HG03025 (cell line): ENCODE data around the gene RAMP1.
"Not testable (repeated sequence)": the region's sequence is repeated elsewhere in the genome, so short reads cannot be mapped to it uniquely, and the experiment has no call there.

Experiments
- ATAC-seq: cut with Tn5 transposase; IDR thresholded peaks from one replicate; pipeline ENCODE4 v1.9.1; 2021; ENCODE audit warnings: mild to moderate bottlenecking, moderate library complexity; ENCODE audit not compliant: unreplicated experiment, low FRiP score

Gene RAMP1

DNA sequence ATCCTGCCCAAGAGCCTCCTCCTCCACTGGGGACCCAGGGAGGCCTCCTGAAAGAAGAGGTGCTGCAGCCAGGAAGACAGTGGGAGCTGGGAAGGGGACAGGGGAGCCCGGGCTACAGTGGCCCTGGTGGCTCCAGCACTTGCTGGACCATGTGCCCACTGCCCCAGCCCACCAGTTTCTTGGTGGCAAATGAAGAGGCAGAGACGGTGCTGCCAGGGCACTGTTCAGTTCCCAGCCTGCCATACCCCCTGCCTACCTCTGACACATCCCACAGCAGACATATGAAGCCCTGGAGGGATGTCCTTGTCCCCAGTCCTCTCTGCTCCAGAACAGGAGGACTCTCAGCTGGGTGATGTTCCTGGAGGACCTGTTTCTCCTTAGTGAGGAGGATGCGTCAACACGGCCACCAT is 3.7 kb downstream of the RAMP1 start:
- ATAC-seq, result no peak

DNA sequence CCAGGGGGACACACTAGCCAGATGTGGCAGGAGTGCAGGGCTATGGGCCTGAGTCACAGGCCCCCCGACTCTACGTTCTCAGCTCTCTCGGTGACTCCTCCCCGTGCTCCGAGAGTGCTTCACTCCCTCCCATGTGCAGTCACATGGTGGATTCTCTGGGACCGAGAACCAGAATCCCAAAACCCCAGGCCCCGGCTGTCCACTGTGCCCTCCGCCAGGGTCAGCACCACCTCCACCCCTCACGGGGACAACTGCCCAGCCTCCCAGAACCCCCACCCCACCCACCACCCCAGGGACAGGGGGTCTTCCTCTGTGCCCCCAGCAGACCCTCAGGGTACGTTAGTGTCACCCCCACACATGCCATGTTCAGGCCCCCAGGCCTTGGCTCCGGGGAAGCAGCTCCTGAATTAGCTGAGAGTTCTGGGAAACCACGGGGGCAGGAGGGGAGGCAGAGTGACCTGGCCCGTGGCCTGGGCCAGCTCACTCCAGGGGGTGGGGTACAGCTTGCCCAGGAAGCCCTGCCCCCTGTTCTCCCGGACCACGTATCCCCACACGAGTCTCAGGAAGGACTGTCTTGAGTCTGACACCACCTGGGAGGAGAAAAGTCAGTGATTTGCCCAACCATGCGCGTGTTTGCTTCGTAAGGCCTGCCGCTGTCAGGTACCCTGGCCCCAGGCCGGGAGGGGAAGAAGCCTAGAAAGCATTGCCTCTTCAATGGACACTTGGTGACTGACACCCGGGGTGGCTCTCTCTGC is 4.4 kb downstream of the RAMP1 start:
- ATAC-seq, result no peak

GRCh38 chr2:237864444-237864931 is 5.1 kb downstream of the RAMP1 start:
- no peak for ATAC-seq

- ATAC-seq, result no peak
Measured at GRCh38 chr2:237864940-237865622, 5.7 kb downstream of the RAMP1 start.

GRCh38 chr2:237865623-237866041 is 6.2 kb downstream of the RAMP1 start:
- no peak for ATAC-seq

- no peak for ATAC-seq
Measured at GRCh38 chr2:237866101-237866621, 6.7 kb downstream of the RAMP1 start.

DNA sequence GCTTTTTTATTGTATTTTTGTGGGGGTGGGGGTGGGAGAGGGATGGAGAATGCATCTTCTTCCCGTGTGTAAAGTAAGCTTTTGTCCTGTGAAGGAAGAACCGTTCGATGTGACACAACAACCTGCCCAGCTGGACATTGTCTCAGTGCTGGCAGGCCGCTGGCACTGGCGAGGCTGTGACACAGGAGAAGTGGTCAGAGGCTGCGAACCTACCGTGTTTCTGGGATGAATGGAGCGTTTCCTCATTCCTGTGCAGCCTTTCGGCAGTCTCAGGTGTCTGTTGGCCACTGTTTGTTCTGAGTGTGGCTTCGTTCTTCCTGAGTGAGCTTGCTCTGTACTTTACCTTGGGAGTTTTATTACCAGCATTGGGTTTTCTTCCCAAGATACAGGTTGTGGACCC is 8.0 kb downstream of the RAMP1 start:
- no peak for ATAC-seq

DNA sequence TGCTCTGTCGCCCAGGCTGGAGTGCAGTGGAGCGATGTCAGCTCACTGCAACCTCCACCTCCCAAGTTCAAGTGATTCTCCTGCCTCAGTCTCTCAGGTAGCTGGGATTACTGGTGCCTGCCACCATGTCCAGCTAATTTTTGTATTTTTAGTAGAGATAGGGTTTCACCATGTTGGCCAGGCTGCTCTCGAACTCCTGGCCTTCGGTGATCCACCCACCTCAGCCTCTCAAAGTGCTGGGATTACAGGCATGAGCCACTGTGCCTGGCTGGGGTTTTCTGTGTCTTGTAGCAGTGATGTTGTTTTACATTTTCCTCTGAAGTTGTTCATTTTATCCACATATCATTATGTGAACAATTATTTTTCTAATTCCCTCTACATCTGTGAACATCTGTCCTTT is 8.7 kb downstream of the RAMP1 start:
- not testable (repeated sequence) for ATAC-seq

GRCh38 chr2:237868631-237869342 is 9.4 kb downstream of the RAMP1 start:
- no peak for ATAC-seq

DNA sequence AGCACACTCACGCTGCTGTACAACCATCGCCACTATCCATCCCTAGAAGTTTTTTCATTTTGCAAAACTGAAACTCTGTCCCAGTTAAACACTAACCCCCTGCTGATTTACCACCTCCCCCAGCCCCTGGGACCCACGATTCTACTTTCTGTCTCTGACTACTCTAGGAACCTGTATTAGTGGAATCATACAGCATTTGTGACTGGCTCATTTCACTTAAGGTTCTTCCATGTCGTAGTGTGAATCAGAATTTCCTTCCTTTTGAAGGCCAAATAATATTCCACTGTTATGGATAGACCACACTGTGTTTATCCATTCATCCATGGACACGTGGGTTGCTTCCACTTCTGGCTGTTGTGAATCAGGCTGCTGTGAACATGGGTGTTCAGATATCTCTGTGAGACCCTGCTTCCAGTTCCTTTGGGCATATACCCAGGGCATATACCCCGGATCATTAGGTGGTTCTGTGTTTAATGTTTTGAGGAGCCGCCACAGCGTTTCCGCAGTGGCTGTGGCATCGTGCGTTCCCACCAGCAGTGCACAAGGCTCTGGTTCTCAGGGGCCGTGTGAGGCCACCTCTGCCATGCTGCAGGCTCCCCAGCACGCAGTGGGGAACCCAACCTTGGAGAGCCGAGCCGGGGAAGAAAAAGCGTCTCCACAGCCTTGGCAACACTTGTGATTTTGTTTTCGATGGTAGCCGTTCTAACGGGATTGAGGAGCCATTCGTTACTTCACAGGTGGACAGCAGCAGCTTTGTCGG is 10.1 kb downstream of the RAMP1 start:
- ATAC-seq, result no peak

GRCh38 chr2:237870126-237870525 is 10.7 kb downstream of the RAMP1 start:
- no peak for ATAC-seq

DNA sequence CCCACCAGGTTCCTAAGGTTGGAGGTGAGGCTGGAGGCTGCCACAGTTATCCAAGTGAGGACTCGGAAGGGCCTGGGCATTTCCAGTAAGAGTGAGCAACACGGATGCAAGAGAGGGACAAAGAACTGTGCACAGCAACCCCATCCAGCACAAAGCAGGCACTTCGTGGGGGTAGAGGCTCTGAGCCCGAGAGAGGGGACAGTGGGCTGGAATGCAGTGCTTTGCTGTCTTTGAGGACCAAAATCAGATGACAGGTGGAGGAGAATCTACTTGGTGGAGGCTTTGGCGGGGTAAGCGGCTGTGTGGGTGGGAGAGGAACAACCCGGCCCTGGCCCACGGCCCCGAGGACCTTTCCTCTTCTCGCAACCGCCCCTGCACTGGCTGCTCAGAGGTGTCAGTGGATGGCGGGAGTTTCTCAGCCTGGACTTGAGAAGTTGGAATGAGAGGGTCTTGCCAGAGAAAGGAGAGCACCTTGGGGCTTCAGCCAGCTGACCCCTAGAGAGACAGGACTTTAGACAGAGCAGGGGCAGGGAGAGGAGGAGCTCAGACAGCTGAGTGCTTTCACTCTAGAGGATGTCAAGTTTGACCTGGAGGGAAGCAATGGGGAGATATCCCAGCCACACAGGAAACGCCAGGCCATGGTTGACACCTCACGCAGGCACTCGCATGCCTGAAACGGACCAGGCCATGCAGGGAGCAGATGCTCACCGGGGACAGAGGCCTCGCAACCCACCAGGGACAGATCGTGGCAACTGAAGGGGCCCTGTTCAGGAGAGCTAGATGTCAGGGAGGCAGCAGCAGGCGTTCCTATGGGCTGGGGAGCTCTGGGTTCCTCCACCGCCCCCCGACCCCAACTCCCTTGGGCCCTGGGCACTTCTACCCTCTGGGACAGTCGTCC is 11.6 kb downstream of the RAMP1 start:
- ATAC-seq, result no peak

DNA sequence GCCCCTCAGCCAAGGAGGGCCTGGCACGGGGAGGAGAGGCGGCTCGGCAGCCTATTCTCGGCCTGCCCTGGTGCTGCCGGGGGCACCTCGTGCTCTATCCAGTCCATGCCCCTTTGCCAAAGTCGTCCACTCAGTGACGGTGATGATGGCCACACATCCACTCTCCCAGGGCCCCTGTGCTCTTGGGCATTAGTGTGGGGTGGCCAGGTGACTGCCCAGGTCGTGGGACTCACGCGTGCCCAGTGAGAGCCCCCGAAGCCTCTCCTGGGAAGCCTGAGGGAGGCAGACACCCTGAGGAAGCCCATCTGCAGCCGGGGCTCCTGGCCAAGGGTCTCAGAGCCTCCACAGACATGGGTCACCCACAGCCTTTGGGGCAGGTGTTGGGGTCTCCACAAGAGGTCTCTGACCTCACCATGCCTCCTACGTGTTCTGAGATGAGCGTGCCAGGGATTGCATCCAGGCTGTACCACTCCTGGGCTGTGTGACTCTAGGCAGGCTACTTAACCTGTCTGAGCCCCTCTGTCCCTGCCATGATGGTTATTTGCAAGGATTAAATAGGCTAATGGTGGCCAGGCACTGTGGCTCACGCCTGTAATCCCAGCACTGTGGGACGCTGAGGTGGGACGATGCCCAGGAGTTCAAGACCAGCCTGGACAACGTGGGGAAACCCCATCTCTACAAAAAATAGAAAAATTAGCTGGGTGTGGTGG is 12.9 kb downstream of the RAMP1 start:
- ATAC-seq, result no peak

DNA sequence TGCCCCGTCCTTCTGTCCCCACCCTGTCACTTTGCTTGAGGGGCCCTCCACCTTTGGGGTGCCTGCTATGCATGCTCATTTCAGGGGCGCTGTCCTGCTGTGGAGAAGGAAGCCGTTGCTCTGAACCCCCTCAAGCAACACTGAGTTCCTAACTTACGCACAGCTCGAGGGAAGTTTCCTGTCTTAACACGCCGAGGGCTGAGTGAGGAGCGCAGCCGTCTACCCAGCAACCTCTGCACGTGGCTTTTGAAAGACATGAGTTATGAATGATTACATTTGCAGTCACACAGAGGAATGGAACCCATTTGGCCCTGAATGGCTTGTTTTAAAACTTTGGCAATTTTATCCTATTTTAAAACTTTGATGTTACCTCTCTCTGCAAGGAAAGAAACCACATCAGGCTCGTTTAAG is 14.0 kb downstream of the RAMP1 start:
- ATAC-seq, result no peak

GRCh38 chr2:237873897-237874551 is 14.6 kb downstream of the RAMP1 start:
- ATAC-seq, result no peak

GRCh38 chr2:237874585-237875161 is 15.2 kb downstream of the RAMP1 start:
- ATAC-seq, result no peak

DNA sequence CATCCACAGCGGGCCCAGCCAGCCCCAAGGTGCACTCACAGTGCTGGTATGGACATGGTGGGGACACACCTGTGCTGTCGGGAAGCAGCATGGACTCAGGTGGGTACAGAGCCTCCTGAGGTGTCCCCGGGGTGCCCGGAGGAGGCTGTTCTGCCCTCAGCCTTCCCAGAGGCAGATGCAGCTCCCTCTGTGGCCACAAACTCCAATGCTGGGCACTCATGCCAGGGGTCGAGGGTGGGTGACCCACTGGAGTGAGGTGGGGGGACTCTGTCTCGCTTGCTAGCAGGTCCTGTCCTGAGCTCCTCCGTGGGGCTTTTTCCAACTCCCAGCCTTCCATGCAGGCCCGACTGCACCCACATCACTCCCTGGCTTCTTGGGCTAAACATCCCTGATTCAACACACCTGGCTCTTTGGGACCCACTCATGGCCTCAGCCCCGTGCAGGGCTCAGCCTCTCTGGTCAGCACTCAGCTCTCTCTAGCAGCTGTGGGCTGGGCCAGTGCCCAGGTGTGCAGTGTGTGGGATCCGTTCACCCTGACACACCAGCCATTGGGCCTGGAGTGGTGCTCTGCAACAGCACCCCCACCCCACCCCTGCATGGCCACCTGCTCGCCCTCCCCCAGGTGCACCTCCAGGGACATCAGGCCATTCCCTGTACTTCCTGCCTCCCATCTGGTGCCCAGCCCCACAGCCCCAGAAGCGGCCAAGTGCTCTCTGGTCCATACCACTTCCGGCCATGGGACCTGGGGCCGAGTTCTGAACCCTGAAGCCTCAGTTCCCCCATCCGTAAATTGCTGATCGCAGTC is 16.0 kb downstream of the RAMP1 start:
- no peak for ATAC-seq
